ENCODE results near the gene KIF5B.
"Not testable (repeated sequence)": the region's sequence is repeated elsewhere in the genome, so short reads cannot be mapped to it uniquely, and the experiment has no call there.

KIF5B gene

DNA sequence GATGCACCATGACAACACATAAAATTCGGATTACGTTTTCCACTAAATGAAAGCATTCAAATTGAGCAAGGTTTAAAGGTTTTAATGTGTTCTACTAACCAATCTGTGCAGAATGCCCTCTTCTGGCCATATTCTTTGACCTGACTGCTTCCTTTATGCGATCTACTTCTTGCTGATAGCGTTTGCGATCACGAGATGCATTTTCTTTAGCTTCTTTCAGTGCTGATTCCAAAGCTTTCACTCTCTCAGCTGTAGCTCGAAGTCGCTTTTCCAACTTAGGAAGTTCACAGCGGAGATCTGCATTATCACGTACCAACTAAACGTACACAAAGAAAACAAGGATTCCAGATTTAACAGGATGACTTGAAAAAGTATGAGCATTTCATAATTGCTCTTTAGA lies 39.2 kb downstream of the KIF5B start:
- no peak for DNase-seq (ENCODE audit: low read depth in 2 of 3, low spot score in 2 of 3)

- DNase-seq (ENCODE audit: low read depth in 2 of 3, low spot score in 2 of 3) = no peak
Observed at GRCh38 chr10:32015386-32015785, 40.8 kb downstream of the KIF5B start.

DNA sequence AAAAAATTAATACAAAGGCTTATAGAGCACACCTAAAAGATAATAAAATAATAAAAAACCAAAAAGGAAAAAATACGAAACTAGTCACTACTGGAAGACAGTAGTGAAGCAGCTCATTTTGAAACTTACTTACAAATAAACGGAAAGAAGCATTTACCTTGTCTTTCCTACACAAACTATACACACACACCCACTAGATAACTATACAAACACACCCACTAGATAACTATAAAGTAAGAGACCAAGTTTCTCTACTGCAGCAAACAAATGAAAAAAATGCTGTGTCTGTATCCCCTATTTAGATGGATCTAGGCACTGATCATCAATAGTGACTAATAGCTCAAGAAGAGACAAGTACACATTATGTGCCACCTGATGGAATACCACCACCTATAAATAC lies 49.2 kb downstream of the KIF5B start:
- DNase-seq (ENCODE audit: low read depth in 2 of 3, low spot score in 2 of 3) = no peak

GRCh38 chr10:32005050-32005449 lies 51.2 kb downstream of the KIF5B start:
- no peak for DNase-seq (ENCODE audit: low read depth in 2 of 3, low spot score in 2 of 3)

DNA sequence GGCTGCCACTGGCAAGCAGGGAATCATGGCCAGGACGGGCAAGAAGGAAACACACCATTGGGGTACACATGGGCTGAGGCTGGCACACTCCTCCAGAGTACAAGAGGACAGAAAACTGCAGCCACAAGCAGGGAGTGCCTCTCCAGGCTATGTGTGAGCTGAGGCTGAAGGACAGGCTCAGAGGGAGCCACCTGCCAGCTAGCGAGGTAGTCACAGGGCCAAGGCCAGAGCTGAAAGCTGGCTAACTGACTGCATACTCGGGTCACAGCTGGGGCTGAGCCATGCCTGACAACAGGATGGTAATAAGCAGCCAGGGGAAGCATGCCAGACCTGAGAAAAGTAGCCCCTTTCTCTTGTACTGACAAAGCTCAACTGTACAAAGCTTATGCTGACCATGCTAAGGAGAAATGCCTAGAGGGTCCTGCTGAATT lies 52.0 kb downstream of the KIF5B start:
- no peak for DNase-seq (ENCODE audit: low read depth in 2 of 3, low spot score in 2 of 3)

DNA sequence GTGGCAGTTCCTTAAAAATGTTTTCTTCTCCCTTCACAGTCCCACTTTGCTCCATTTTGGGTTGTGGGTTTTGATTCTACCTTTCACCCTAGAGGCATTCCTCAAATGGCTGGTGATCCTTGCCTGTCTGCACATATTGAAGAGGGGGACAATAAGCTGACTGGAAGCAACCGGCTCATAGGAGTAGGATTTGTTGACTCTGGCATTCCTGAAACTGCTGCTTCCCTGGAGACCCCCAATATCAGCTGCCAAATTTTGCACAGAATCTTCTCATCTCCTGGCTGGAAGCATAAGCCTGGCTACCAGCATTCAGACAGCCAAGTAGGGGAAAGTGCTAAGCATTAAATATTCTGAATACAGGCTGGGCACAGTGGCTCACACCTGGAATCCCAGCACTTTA lies 53.7 kb downstream of the KIF5B start:
- no peak for DNase-seq (ENCODE audit: low read depth in 2 of 3, low spot score in 2 of 3)

DNA sequence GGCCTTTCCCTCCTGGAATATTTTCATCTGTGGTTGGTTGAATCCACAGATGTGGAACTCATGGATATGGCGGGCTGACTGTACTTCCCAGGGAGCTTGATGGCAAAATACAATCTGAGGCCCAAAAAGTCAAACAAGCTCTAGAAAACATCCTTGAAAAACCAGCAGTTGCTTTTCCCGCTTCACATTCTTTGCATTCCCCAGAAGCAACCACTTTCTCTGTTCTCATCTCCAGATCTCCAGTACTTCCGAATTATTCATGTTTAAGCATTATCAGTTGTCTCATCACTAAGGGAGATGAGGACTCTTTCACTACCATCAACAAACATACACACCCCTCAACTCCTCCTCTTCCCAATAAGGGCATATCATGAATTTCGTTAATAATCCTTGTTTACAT lies 55.3 kb downstream of the KIF5B start:
- no peak for DNase-seq (ENCODE audit: low read depth in 2 of 3, low spot score in 2 of 3)

GRCh38 chr10:31999836-32000235 lies 56.4 kb downstream of the KIF5B start:
- no peak for DNase-seq (ENCODE audit: low read depth in 2 of 3, low spot score in 2 of 3)

DNA sequence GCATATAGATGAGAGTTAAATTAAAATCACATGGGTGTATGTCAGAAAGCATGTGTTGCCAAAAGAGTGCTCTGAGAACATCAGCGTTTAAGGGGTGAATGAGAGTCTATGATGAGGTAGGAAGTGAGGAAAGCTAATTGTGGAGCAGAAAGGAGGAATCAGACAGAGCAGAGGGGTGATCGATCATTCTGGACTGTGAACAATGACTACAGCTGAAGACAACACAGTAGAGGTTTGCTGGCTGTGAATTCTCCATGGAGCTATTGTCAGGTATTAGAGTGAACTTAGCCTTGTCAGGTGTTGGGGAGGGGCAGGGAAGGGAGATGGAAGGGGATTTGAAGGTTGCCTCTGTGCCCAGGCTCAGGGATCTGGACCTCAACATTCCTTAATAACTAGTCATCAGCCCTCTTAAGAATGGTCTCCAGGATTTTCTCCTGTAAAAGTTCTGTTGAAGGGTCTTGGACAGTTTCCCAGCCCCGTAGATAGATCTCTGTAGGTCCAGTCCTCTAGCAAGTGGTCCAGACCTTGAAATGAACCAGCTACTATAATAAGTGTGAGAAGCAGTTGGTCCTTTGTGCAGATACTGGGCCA lies 57.1 kb downstream of the KIF5B start:
- DNase-seq (ENCODE audit: low read depth in 2 of 3, low spot score in 2 of 3) = no peak

- DNase-seq (ENCODE audit: low read depth in 2 of 3, low spot score in 2 of 3) = no peak
Observed at GRCh38 chr10:31994926-31995325, 61.3 kb downstream of the KIF5B start.

DNA sequence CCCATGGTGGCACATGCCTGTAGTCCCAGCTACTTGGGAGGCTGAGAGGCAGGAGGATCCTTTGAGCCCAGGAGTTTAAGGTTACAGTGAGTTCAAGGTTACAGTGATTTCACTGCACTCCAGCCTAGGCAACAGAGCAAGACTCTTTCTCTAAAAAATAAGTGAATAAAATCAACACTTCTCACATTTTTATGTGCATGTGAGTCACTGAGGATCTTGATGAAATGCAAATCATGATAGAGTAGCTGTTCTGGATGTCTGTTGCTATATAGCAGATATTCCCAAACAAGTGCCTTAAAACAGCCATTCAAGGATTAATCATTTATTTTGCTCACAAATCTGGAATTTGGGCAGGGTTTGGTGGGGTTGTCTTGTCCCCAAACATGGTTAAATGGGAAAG lies 65.3 kb downstream of the KIF5B start:
- DNase-seq (ENCODE audit: low read depth in 2 of 3, low spot score in 2 of 3) = no peak

- not testable (repeated sequence) for DNase-seq (ENCODE audit: low read depth in 2 of 3, low spot score in 2 of 3)
Observed at GRCh38 chr10:31987786-31988185, 68.4 kb downstream of the KIF5B start.

- no peak for DNase-seq (ENCODE audit: low read depth in 2 of 3, low spot score in 2 of 3)
Observed at GRCh38 chr10:31982111-31982510, 74.1 kb downstream of the KIF5B start.

GRCh38 chr10:31980471-31980870 lies 75.8 kb downstream of the KIF5B start:
- DNase-seq (ENCODE audit: low read depth in 2 of 3, low spot score in 2 of 3) = no peak

GRCh38 chr10:31979071-31979470 lies 77.2 kb downstream of the KIF5B start:
- DNase-seq (ENCODE audit: low read depth in 2 of 3, low spot score in 2 of 3) = not testable (repeated sequence)

GRCh38 chr10:31978156-31978483 lies 78.1 kb downstream of the KIF5B start:
- DNase-seq (ENCODE audit: low read depth in 2 of 3, low spot score in 2 of 3) = no peak

GRCh38 chr10:31977440-31978155 lies 78.6 kb downstream of the KIF5B start:
- no peak for DNase-seq (ENCODE audit: low read depth in 2 of 3, low spot score in 2 of 3)

DNA sequence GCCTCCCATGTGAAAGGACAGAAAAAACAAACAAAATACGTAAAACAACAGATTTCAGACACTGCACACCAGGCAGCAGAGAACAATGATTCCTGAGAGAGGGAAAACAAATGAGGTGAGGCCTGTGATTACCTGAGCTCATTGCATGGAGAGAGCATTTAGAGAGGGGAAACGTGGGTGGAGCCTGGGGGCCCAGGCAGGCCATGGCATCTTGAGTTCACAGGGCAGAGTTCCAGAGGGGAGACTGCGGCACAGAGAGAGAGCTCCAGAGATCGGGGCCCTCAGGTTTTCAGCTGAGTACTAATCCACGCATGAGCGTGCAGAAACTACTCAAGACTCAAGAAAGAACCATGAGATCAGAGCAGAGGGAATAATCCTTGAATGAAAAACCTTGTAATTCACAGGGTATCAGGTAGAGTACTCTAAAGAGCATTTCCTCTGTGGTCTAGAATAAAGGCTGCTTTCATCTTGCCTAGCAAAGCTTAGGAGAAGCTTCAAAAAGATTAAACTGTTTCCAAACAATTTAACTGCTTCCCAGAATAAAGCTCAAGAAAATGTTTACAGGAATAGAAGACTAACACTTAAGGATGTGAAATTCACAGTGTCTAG lies 81.0 kb downstream of the KIF5B start:
- no peak for DNase-seq (ENCODE audit: low read depth in 2 of 3, low spot score in 2 of 3)

DNA sequence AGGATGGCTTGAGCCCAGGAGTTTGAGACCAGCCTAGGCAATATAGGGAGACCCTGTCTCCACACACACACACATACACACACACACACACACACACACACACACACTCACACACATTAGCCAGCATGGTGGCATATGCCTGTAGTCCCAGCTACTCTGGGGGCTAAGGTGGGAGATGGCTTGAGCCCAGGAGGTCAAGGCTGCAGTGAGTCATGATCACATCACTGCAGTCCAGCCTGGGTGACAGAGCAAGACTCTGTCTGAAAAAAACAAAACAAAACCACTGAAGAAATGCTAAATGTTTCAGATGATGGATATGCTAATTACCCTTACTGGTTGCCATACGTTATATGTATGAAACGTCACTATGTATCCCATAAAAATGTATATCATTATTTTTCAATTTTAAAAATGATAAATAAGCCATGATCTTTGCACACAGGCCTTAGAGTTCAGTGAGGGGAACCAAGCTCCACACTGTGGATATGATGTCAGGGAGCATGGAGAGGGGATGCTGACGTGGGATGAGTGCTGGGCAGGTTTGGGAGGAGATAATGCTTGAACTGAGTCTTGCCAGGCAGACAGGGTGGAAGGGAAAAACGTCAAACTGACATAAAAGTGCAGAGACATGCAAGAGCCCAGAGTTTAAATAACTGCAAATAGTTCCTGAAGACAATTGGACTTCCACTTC lies 81.6 kb downstream of the KIF5B start:
- no peak for DNase-seq (ENCODE audit: low read depth in 2 of 3, low spot score in 2 of 3)

GRCh38 chr10:31972519-31973041 lies 83.6 kb downstream of the KIF5B start:
- no peak for DNase-seq (ENCODE audit: low read depth in 2 of 3, low spot score in 2 of 3)

DNA sequence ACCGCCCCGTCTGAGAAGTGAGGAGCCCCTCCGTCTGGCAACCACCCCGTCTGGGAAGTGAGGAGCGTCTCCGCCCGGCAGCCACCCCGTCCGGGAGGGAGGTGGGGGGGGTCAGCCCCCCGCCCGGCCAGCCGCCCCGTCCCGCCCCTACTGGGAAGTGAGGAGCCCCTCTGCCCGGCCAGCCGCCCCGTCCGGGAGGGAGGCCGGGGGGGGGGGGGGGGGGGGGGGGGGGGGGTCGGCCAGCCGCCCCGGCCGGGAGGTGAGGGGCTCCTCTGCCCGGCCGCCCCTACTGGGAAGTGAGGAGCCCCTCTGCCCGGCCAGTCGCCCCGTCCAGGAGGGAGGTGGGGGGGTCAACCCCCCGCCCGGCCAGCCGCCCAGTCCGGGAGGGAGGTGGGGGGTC lies 86.4 kb downstream of the KIF5B start:
- not testable (repeated sequence) for DNase-seq (ENCODE audit: low read depth in 2 of 3, low spot score in 2 of 3)

- no peak for DNase-seq (ENCODE audit: low read depth in 2 of 3, low spot score in 2 of 3)
Observed at GRCh38 chr10:31963589-31963980, 92.6 kb downstream of the KIF5B start.
